ENCODE data around the gene SH3PXD2A.

DNA sequence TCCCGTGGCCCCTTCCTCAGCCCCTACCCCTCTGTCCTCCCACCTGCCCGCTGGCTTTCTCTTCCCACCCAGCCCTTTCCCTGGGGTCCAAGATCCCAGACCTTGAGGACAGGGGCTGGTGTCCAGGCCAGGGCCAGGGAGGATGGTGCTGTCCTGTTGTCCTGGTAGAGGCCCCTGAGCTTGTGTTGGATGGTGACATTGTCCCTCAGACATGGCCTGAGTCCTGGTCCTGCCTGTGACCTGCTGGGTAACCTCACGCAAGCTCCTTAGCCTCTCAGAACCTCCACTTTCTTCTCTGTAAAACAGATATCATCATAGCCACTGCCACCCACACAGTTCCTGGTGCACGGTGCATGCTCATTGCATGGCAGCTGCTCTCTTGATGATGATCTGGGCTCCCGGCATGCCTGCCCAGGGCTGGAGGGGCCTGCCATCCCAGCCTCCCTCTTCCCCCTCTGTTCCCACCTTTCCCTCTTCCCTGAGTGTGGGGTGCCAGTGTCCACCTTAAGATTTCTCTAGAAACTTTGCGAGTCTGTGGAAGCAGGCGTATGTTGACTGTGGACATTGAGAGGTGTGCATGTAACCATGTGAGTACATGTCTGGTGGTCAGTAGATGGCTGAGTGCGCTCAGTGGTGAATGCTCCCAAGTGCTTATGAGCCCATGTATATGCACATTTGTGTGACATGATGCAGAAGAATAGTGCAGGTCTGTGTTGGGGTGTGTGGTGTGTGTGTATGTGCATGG is 301.5 kb downstream of the SH3PXD2A start:
- TF ChIP-seq POLR2A (IDR thresholded peaks at IDR 0.05; ENCODE audit: low read length) (no peak), GATA1 (IDR thresholded peaks at IDR 0.05; ENCODE audit: low read depth, low read length) (no peak)
